Ascending aorta (tissue), 2 donors: ENCODE results near the gene FAM53B. TPM values are rescaled to one million over a fixed set of nuclear protein-coding genes. Genes with fewer than 3 reads are reported as not detected.

Experiments used
- DNase-seq, 2 donors: peaks; one replicate each; pipeline ENCODE4 v3.0.0-alpha.2; 2019; ENCODE audit warnings: low spot score in 2 of 2
- H3K27ac ChIP-seq, 2 donors: fragments of 200-600 bp; sonication (generic); one replicate each; pipeline ENCODE4 v1.5.1; 2016 to 2017; ENCODE audit warnings: mild to moderate bottlenecking in 1 of 2
- H3K27me3 ChIP-seq: fragments of 200-600 bp; sonication (generic); one replicate; pipeline ENCODE4 v1.5.1; 2017
- H3K36me3 ChIP-seq, 2 donors: fragments of 200-600 bp; sonication (generic); one replicate each; pipeline ENCODE4 v1.5.1; 2016
- H3K4me1 ChIP-seq, 2 donors: fragments of 200-600 bp; sonication (generic); one replicate each; pipeline ENCODE4 v1.5.1; 2016 to 2017; ENCODE audit warnings: mild to moderate bottlenecking in 1 of 2
- H3K4me3 ChIP-seq, 2 donors: fragments of 200-600 bp; sonication (generic); one replicate each; pipeline ENCODE4 v1.5.1; 2016 to 2017; ENCODE audit warnings: mild to moderate bottlenecking in 1 of 2
- H3K9me3 ChIP-seq, 2 donors: fragments of 200-600 bp; sonication (generic); one replicate each; pipeline ENCODE4 v1.5.1; 2016
- CTCF ChIP-seq, 3 experiments: fragments of 200-600 bp in 2 of 3; fragments of 450-650 bp in 1 of 3; sonication (generic) in 2 of 3; IDR thresholded peaks; one replicate each; pipeline ENCODE4 v1.5.1; 2016 to 2019; ENCODE audit warnings: antibody characterized with exemption in 3 of 3, mild to moderate bottlenecking in 1 of 3, moderate library complexity in 1 of 3
- intact Hi-C: fragments of 100-400 bp; cut with DNase I; formaldehyde crosslinking; loops from one replicate; pipeline ENCODE4 v1.15.1; 2023
- total RNA-seq: library from RNA; depleted of rRNA; stranded (reverse); fragments of >200 nt; gene quantifications from one replicate; pipeline ENCODE4 v1.1.0, GENCODE V29; 2016

Gene FAM53B
- total RNA-seq, 1 donor from 2014 or later: 52.5 TPM

DNA sequence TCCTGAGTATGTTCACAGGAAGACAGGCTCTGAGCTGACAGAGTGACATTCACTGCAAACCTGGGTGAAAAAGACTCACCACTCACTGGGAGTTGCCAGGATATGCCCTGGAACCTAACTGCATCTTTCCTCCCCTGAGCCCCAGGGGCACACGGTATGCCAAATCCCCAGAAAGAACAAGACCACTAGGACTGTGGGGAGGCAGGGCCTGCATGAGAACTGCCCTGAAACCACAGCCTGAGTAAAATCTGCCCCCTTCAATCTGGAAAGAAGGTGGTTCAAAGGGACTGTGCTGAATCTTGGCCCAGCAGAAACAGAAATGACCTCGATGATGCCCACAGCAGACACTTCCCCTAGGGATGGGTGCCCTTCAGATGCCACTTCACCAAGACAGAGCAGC is 6.5 kb downstream of the FAM53B start:
- peak in 1 of 2 donors; percentile 46 for DNase-seq
- no peaks in the 10 kb centered on the region for H3K27me3 ChIP-seq
- H3K27ac ChIP-seq: peak overlapping the region in 1 of 2 donors; percentile 59
- no peaks in the 10 kb centered on the region for H3K36me3 ChIP-seq
- no peaks in the 10 kb centered on the region for H3K9me3 ChIP-seq
- peaks cover 31 to 71% of the 10 kb centered on the region in 2 donors for H3K4me1 ChIP-seq
- intact Hi-C loops: loop anchor here (2.0 kb wide), 1 partner anchor 33 kb away; no protein-coding TSS in a partner anchor
- H3K4me3 ChIP-seq: no peak overlapping the region
- TF ChIP-seq CTCF (IDR thresholded peaks at IDR 0.05): no peak

- H3K4me1 ChIP-seq: peaks cover 32 to 69% of the 10 kb centered on the region in 2 donors
- H3K4me3 ChIP-seq: no peak overlapping the region
- peak overlapping the region; percentile 59 to 64 for H3K27ac ChIP-seq
- TF ChIP-seq CTCF (IDR thresholded peaks at IDR 0.05): no peak
- intact Hi-C loops: loop anchor here (2.0 kb wide), 1 partner anchor 32 kb away; no protein-coding TSS in a partner anchor
- DNase-seq: peak in 1 of 2 donors; percentile 57
- H3K9me3 ChIP-seq: no peaks in the 10 kb centered on the region
- H3K27me3 ChIP-seq: no peaks in the 10 kb centered on the region
- H3K36me3 ChIP-seq: no peaks in the 10 kb centered on the region
Measured at GRCh38 chr10:124737221-124737620, 7.0 kb downstream of the FAM53B start.

DNA sequence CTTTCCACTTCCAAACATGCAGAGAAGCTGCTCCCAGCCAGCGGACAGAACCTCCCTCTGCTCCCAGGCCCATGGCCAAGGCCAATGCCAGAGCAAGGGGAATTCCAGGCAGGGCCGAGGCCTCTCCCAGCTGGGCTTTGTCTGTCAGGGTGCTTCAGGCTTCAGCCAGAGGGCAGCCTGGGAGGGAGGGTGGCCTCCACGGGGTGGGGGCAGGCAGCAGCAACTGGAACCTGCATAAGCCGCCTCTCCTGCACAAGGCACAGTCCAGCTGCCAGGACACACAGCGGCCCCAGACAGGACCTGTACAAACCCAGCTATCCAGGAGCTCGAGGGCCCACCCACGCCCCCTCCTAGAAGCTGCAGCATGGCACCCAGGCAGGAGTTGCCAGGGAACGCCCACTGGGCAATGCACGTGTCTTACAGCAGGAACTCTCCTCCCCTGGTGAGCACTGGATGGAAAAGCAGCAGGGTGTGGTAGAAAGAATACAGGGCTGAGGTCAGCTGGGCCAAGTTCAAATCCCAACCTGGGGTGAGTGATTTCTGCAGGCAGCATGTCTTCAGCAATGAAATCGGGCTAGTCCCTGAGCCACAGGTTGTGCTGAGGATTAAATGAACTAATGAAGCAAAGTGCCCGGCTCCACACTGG is 7.6 kb downstream of the FAM53B start:
- Histone ChIP-seq H3K27ac (peak overlapping the region; percentile 59 to 64), H3K36me3 (no peaks in the 10 kb centered on the region), H3K4me1 (peaks cover 32 to 64% of the 10 kb centered on the region in 2 donors), H3K4me3 (peak overlapping the region in 1 of 2 donors; percentile 2), H3K9me3 (no peaks in the 10 kb centered on the region), H3K27me3 (no peaks in the 10 kb centered on the region)
- TF ChIP-seq CTCF (IDR thresholded peaks at IDR 0.05): no peak
- intact Hi-C loops: loop anchor here (2.0 kb wide), 1 partner anchor 32 kb away; no protein-coding TSS in a partner anchor
- peak in 1 of 2 donors; percentile 80 for DNase-seq

DNA sequence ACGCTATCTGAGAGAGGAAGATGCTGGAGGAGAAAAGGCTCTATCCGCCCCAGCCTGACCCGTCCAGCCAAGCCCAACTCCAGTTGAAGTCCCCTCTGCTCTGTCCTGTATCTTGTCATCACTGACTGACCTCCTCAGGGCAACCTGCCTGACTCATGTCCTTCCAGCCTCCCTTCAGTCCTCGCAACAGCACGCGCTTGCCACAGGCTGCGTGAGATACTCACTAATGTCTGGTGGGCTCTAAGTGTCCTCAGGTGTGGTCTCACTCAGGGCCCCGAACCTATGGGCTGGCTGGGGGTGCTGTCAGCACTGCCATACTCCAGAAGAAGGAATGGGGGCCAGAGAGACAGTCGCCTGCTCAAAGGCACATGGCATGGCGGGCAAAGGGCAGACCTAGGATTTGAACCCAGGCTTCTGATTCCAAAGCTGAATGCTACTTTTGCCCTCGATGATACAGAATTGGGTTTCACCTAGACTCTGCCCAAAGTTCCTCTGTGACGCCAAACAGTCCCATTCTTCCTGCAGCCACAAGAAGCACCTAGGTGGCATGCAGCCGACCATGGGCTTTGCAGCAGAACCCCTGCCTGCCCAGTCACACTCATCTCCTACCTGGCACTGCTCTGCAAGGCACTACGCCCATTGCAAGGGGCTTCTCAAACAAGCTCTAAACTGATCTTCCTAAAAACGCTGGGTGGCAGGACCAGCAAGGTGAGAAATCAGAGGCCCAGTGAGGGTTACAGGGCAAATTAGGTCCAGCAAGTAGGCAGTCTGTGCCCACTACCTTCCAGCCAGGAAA is 8.5 kb downstream of the FAM53B start:
- peak overlapping the region; percentile 59 to 64 for H3K27ac ChIP-seq
- DNase-seq: peak in 1 of 2 donors; percentile 52
- no peaks in the 10 kb centered on the region for H3K27me3 ChIP-seq
- TF ChIP-seq CTCF (IDR thresholded peaks at IDR 0.05): no peak
- intact Hi-C loops: loop anchor here (2.0 kb wide), 1 partner anchor 31 kb away; no protein-coding TSS in a partner anchor
- H3K9me3 ChIP-seq: no peaks in the 10 kb centered on the region
- peaks cover 32 to 56% of the 10 kb centered on the region in 2 donors for H3K4me1 ChIP-seq
- H3K36me3 ChIP-seq: no peaks in the 10 kb centered on the region
- H3K4me3 ChIP-seq: peak overlapping the region in 1 of 2 donors; percentile 2

GRCh38 chr10:124734311-124735166 is 9.6 kb downstream of the FAM53B start:
- TF ChIP-seq CTCF (IDR thresholded peaks at IDR 0.05): no peak
- H3K27ac ChIP-seq: peak overlapping the region; percentile 81 to 87

More at GRCh38 chr10:124734311-124735166, 9.6 kb downstream of the FAM53B start:
- intact Hi-C loops: no loop called here
- Histone ChIP-seq H3K4me3 (no peak overlapping the region), H3K27me3 (no peaks in the 10 kb centered on the region), H3K36me3 (no peaks in the 10 kb centered on the region), H3K4me1 (peaks cover 32 to 46% of the 10 kb centered on the region in 2 donors), H3K9me3 (no peaks in the 10 kb centered on the region)
- DNase-seq: peak in 1 of 2 donors; percentile 60
